Measurements from ENCODE around the gene FBXL22.

GRCh38 chr15:63634154-63634553 is 37.0 kb downstream of the FBXL22 start:
- TF ChIP-seq, protein P1, sequence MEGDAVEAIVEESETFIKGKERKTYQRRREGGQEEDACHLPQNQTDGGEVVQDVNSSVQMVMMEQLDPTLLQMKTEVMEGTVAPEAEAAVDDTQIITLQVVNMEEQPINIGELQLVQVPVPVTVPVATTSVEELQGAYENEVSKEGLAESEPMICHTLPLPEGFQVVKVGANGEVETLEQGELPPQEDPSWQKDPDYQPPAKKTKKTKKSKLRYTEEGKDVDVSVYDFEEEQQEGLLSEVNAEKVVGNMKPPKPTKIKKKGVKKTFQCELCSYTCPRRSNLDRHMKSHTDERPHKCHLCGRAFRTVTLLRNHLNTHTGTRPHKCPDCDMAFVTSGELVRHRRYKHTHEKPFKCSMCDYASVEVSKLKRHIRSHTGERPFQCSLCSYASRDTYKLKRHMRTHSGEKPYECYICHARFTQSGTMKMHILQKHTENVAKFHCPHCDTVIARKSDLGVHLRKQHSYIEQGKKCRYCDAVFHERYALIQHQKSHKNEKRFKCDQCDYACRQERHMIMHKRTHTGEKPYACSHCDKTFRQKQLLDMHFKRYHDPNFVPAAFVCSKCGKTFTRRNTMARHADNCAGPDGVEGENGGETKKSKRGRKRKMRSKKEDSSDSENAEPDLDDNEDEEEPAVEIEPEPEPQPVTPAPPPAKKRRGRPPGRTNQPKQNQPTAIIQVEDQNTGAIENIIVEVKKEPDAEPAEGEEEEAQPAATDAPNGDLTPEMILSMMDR (IDR thresholded peaks at IDR 0.05) = no peak
- TF ChIP-seq POLR2A (IDR thresholded peaks at IDR 0.05) (no peak), POLR2AphosphoS5 (IDR thresholded peaks at IDR 0.05) (no peak)

Data from gastroesophageal sphincter (tissue), 3 donors.